GM19023 (cell line): Measurements from ENCODE around the gene HSPA1A.
"Not testable (repeated sequence)": the region's sequence is repeated elsewhere in the genome, so short reads cannot be mapped to it uniquely, and the experiment has no call there.

Experiments
- ATAC-seq: cut with Tn5 transposase; IDR thresholded peaks from one replicate; pipeline ENCODE4 v1.9.1; 2021; ENCODE audit warnings: mild to moderate bottlenecking, moderate library complexity; ENCODE audit not compliant: unreplicated experiment

Gene HSPA1A

DNA sequence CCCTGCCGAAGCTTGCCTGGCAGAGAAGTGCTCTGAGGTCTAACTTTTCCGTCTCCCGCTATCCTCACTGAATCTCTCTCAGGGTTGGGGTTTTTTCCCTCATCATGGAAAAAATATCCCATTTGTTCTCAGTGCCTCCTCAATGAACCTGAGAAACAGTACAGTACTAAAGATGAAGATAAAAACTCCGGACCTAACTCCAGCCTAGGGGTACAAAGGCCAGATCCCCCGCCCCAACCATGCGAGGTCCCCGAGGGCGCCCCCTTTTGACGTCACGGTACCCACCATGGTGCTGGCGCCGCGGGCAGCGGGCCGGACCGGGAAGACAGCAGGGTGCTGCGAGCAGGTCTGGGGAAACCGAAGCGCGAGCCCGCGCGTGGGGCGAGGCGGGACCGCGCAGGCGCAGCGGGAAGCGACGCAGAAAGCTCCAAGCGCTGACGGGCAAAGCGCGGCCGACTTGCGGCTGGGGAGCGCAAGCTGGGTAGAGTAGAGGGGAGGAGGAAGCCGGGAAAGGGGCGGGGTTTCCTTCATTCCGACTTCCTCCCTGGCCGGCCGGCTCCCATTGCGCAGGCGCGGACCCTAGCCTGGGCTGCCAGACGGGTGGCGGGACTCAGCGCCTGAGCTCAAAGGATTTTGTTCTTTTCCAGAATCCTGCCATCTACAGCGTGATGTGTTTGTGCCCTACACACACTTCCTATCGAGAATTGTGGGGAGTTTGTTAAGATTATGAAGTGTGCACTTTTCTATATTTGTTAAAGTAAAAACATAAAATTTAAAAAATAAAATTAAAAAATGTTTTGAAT lies 8.7 kb upstream of the HSPA1A start, which contains the start of gene LSM2:
Gene LSM2, minus strand, starts transcription at position 497 of the 803 bp plus-strand sequence. Its CDS starts 209 bp downstream, at position 288.
- peak; percentile 87 for ATAC-seq

GRCh38 chr6:31808599-31808998 lies 6.7 kb upstream of the HSPA1A start:
- ATAC-seq: not testable (repeated sequence)

- no peak for ATAC-seq
Measured at GRCh38 chr6:31811645-31812044, 3.7 kb upstream of the HSPA1A start.

DNA sequence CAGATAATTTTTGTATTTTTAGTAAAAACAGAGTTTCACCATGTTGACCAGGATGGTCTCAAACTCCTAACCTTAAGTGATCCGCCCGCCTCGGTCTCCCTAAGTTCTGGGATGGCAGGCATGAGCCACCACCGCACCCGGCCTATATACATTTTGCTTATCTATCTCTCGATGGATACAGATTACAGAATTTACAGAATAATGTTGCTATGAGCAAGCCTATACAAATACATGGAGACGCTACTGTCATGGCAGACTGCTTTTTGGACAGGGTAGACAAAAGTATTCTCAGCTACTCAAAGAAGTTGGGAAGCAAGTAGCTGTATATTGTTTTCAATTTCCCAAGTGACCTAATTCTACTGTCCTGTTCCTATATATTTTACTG lies 1.9 kb upstream of the HSPA1A start:
- ATAC-seq: no peak

DNA sequence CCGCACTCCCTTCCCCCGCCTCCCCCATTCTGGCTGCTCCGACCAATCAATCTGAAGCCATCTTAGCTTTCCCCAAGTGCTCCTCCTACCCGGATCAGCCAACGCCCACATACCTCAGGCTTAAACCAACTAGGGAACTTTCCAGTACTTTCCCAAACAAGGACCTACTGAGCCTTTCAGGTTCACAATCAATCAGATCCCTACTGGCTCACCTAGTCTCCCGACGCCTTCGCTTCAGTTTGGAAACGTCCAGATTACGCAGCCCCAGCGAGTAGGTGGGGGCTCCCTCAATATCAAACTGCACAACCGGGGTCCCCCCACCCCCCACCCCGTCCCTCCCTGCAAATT lies 692 bp upstream of the HSPA1A start:
- peak; percentile 31 for ATAC-seq

DNA sequence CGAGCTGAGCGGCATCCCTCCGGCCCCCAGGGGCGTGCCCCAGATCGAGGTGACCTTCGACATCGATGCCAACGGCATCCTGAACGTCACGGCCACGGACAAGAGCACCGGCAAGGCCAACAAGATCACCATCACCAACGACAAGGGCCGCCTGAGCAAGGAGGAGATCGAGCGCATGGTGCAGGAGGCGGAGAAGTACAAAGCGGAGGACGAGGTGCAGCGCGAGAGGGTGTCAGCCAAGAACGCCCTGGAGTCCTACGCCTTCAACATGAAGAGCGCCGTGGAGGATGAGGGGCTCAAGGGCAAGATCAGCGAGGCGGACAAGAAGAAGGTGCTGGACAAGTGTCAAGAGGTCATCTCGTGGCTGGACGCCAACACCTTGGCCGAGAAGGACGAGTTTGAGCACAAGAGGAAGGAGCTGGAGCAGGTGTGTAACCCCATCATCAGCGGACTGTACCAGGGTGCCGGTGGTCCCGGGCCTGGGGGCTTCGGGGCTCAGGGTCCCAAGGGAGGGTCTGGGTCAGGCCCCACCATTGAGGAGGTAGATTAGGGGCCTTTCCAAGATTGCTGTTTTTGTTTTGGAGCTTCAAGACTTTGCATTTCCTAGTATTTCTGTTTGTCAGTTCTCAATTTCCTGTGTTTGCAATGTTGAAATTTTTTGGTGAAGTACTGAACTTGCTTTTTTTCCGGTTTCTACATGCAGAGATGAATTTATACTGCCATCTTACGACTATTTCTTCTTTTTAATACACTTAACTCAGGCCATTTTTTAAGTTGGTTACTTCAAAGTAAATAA lies 2.0 kb downstream of the HSPA1A start:
- not testable (repeated sequence) for ATAC-seq

DNA sequence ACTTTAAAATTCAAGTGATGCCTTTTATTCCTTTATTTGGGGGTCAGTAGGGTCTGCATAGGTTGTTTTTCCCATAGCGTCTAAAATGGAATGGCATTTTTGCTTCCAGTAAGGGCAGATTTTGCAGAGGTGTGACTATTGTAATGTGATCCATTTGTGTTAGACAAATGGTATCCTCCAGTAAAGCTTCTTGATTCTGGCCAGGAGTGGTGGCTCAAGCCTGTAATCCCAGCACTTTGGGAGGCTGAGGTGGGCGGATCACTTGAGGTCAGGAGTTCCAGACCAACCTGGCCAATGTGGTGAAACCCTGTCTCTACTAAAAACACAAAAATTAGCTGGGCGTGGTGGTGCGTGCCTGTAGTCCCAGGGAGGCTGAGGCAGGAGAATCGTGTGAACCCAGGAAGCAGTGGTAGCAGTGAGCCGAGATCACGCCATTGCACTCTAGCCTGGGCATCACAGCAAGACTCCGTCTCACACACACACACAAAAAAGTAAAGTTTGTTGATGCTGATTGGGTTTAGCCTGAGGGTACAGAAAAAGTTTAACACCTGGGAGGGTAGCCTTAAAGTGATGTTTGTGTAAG lies 2.7 kb downstream of the HSPA1A start:
- not testable (repeated sequence) for ATAC-seq

GRCh38 chr6:31819871-31820299 lies 4.5 kb downstream of the HSPA1A start:
- ATAC-seq: no peak

DNA sequence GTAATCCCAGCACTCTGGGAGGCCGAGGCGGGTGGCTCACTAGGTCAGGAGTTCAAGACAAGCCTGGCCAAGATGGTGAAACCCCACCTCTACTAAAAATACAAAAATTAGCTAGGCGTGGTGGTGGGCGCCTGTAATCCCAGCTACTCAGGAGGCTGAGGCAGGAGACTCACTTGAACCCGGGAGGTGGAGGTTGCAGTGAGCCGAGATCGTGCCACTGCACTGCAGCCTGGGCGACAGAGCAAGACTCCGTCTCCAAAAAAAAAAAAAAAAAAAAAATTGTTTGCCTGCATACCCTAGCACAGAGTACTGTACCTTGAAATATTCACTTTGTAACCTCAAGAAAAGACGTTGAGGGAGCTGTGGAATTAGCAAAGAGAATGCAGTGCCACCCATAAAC lies 5.1 kb downstream of the HSPA1A start:
- ATAC-seq: not testable (repeated sequence)

- ATAC-seq: no peak
Measured at GRCh38 chr6:31821301-31822035, 6.1 kb downstream of the HSPA1A start.

GRCh38 chr6:31822036-31822821 lies 6.9 kb downstream of the HSPA1A start:
- no peak for ATAC-seq

DNA sequence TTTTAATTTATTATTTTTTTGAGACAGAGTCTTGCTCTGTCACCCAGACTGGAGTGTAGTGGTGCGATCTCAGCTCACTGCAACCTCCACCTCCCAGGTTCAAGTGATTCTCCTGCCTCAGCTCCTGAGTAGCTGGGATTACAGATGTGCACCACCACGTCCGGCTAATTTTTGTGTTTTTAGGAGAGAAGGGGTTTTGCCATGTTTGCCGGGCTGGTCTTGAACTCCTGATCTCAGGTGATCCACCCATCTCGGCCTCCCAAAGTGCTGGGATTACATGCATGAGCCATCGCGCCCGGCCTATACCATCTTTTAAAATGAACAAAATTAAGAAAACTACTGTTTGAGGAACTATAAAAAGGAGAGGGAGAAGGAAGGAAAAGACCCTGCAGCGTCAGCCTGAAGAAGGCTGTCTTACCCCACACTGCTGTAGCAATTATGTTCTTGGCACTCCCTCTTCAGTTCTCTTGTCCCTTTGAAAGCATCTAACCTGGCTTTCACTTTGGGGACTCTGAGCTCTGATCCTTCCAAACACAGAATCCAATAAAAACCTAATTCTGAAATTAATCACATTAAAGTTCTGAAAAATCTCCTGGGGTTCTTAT lies 8.4 kb downstream of the HSPA1A start:
- ATAC-seq: not testable (repeated sequence)

GRCh38 chr6:31825553-31825952 lies 10.2 kb downstream of the HSPA1A start:
- no peak for ATAC-seq

GRCh38 chr6:31826793-31827285 lies 11.5 kb downstream of the HSPA1A start:
- ATAC-seq: no peak

DNA sequence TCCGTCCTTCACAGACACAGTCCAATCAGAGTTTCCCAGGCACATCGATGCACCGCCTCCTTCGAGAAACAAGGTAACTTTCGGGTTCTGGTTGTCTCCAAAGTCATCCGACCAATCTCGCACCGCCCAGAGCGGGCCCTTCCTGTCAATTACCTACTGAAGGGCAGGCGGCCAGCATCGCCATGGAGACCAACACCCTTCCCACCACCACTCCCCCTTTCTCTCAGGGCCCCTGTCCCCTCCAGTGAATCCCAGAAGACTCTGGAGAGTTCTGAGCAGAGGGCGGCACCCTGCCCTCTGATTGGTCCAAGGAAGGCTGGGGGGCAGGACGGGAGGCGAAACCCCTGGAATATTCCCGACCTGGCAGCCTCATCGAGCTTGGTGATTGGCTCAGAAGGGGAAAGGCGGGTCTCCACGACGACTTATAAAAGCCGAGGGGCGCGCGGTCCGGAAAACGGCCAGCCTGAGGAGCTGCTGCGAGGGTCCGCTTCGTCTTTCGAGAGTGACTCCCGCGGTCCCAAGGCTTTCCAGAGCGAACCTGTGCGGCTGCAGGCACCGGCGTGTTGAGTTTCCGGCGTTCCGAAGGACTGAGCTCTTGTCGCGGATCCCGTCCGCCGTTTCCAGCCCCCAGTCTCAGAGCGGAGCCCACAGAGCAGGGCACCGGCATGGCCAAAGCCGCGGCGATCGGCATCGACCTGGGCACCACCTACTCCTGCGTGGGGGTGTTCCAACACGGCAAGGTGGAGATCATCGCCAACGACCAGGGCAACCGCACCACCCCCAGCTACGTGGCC lies 12.1 kb downstream of the HSPA1A start, which contains the start of gene HSPA1B:
Gene HSPA1B, plus strand, starts transcription at position 453 of the 794 bp plus-strand sequence. Its CDS starts 213 bp downstream, at position 666.
- peak; percentile 75 for ATAC-seq

DNA sequence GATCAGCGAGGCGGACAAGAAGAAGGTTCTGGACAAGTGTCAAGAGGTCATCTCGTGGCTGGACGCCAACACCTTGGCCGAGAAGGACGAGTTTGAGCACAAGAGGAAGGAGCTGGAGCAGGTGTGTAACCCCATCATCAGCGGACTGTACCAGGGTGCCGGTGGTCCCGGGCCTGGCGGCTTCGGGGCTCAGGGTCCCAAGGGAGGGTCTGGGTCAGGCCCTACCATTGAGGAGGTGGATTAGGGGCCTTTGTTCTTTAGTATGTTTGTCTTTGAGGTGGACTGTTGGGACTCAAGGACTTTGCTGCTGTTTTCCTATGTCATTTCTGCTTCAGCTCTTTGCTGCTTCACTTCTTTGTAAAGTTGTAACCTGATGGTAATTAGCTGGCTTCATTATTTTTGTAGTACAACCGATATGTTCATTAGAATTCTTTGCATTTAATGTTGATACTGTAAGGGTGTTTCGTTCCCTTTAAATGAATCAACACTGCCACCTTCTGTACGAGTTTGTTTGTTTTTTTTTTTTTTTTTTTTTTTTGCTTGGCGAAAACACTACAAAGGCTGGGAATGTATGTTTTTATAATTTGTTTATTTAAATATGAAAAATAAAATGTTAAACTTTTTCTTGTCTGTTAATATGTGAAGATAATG lies 14.4 kb downstream of the HSPA1A start:
- no peak for ATAC-seq

DNA sequence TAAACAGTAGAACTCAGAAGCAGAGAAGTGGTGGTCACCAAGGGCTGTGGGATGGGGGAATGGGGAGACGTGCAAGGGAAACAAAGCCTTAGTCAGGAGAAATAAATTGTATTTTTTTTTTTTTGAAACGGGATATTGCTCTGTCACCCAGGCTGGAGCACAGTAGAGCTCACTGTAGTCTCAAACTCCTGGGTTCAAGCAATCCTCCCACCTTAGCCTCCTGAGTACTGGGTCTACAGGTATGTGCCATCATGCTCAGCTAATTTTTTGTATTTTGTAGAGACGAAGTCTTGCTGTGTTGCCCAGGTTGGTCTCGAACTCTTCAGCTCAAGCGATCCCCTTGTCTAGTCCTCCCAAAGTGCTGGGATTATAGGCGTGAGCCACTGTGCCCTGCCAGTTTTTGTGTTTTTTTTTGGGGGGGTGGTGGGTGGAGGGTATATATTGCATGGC lies 15.6 kb downstream of the HSPA1A start:
- no peak for ATAC-seq
